ENCODE measurements around the gene NEUROD6.

Gene NEUROD6

DNA sequence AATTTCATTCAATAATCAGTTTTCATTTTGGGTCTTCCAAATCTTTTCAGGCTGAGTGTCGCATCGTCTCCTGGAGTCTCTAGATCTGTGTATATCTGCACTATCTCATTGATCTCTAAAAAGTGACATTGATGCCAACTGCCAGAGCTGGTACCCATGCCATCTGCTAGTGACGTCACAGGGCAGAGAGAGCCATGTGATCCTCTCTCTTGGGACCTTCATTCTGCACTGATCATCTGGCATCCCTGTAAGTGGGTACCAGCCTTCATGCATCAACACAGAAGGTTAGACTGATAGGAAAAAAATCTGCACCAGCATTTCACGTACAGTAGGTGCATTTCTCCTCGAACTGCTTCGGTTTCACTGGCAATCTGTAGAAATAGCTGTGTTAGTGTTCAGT, at the start of gene NEUROD6:
Gene NEUROD6, minus strand, starts transcription at position 124 of the 400 bp plus-strand sequence. CDS start 1,458 bp downstream, outside the sequence.
- DNase-seq, result peak in 1 of 14 donors; percentile 52

DNA sequence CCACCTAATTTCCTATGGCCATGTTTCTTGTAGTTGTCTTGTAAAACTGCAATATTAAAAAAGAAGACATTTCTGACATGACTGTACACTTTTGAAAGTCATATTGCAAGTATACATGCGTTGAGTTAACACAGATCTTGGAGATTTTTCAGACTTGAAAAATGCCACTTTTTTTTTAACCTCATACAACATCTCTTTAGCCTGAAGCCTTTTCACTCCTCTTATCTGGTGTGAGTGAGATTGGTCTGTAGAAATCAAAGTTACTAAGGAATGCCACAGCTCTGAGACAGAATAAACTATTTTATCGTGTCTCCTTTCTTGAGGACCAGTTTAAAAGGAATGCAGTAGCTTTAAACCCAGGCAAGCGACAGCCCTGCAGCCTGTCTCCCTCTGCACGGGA, 43.9 kb upstream of the NEUROD6 start:
- no peak for DNase-seq

DNA sequence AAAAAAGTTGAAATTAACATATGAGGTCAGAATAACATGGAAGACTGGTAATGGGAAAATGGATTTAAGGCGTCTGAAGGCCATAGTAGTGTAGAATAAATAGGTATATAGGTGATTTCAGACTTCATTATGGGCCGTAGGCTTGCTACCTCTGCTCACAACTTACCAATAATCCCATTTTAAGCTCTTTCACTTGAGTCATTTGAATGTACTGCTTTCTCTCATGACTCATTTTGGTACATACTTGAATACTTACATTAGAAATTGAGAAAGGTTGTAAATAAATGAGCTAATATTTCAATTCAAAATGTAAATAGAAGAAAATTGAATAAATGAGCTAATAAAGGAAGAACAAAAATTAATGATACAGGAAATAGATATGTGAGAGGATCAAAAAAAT, 42.2 kb upstream of the NEUROD6 start:
- no peak for DNase-seq

DNA sequence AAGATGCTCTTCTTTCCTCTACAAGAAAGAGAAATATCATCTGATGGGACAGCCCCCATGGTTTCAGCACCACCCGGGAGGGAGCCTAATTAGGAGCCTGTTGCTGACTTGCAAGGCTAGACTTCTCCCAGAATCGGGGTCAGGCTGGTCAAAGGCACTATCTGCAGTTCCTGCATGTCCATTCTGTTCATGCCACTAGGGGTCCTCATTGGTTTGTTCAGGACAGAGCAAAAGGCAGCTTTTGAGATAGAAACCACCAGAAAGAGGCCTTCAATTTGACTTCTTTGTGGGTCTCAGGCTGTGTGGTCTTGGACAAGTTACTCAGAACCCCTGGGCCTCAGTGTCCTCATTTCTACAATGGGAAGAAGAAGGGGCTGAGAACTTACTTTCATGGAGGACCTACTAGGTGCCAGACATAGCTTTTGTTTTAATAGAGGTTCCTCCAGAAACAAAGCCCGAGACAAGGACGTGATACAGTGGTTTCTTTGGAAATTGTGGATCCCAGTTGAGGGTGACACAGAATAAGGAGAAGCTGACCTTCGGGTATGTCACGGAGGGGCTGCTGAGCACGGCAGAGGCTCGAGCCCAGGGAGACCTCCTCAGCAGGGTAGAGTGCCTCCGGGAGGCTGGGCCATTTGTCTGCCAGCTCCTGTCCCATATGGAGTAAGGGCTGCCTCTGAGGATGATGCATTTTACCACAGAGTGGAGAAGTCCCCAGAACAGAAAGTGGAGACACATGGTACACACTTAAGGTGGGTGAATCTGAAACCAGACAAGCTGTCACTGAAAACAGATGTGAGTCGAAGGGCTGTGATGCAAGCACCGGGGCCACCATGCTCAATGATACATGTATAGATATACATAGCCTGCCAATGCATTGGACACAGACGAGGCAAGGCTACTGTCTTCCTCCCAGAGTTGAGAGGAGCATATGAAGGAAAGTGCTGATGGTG, 33.1 kb upstream of the NEUROD6 start:
- DNase-seq, result peak in 4 of 14 donors; percentile 3 to 20 (median 8)

DNA sequence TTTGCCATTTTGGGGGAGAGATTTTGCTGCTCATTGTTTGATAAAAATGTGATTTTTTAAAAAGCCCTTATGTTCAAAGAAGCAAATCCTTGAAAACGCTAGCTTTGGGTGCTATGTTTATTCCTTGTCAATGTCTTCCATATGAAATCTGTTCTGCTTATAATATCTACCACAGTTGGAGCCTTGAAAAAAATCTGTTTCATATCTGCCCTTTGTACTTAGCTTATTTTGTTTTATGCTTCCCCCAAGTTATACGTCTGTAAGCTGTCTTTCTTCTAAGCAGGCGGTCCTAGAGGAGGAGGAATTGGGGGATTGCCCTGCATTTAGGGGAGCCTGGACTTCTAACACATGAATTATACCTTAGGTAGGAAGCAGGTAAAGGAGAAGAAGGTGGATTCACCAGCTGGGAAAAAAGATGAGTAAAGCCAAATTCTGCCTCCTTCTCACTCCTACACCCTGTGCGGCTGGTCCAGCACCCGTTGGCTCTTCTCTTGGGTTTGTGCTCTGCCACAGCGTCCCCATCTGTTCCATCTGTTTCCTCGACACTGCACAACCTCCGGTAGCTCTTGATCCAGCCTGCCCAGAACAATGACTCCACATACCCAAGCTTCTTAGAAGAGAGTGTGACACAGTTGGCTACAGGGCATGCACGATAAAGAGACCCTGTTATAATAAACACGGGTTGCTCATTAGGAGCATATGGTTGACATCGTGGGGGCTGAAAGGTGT, 31.9 kb upstream of the NEUROD6 start:
- DNase-seq, result peak in 1 of 14 donors; percentile 5

DNA sequence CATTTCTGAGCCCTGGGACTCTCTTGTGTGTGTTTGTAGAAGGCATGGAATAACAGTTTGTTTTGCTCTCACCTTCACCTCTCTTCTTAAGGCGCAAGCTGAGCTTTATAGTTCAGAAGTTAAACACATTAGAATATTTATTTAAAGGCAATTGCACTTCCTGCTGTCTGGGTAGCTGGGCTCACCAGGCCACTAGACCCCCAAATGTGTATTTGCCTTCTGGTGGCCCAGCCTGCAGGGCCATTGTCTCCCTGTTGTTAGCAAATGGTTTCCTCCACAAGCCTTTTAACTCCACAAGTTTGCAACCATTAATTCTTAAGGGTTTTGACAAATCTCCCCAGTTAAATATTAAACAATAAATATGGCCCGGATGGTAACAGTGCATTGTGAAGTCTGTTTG, 31.1 kb upstream of the NEUROD6 start:
- no peak for DNase-seq

DNA sequence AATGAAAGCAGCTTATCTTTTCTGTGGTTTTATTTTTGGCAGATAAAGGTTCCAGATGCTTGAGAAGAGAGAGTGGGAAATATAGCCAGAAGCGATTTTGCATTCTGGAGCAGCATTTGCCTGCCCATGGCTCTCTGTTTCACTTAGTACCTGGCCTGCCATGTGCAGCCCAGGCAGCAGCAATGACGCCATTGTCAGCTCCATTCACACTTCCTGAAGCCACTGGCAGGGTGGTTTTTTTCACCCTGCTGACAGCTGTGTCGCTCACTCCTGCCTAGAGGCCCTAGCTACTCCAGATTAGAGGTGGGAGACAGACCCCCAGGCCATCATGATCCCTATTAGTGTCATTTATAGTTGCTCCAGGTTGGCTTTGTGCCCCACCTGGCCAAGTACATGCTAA, 30.1 kb upstream of the NEUROD6 start:
- DNase-seq, result no peak

DNA sequence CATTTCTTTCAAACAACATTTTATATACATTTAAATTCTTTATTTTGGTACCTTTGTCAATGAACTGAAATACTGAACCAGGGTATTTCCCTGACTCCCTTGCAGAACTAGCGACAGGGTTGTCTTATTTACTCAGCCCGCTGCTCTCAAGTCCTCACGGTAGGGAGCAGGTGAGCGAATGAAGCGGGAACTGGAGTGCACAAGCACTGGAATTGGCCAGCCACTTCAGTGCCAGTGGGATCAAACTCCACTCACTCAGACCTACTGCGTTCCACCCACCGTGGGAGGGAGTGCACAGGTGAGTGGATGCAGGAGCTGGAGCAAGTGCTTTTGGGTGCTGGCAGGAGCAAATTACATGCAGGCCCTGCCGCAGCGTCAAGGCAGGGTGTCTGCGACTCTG, 28.1 kb upstream of the NEUROD6 start:
- DNase-seq, result no peak

DNA sequence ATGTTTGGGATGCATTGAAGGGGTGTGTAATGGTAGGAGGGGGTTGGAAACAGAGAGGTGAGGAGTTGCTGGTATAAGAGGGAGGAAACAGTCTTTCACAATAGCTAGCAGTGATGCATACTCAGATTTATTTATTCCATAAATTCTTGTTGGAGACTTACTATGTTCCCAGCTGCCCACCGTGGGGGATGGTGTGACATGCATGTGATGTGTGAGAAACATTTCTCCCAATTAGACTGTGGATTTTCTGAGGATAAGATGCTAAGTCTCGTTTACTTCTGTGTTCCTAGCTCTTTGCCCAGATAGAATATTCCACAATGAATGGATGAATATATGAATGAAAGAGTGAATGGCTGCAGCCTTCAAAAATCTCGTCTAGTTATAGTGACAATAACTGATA, 23.0 kb upstream of the NEUROD6 start:
- no peak for DNase-seq

DNA sequence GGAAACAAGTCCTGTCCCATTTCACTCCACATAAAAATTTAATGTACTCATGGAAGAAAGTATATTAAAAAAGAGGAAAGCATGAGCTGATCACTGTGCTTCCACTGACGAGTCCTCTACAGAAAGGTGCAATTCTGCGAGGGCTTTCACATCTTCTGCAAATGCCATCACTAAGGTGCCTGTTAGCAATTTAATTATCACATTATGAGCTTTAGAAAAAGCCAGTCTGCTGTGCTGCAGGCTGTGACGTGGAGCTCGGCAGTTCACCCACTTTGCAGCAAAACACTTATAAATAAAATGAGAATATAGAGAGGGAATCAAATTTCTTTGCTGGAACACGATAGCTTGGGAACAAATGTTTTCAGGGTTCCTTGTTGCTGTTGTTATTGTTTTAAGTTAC, 22.5 kb upstream of the NEUROD6 start:
- no peak for DNase-seq

DNA sequence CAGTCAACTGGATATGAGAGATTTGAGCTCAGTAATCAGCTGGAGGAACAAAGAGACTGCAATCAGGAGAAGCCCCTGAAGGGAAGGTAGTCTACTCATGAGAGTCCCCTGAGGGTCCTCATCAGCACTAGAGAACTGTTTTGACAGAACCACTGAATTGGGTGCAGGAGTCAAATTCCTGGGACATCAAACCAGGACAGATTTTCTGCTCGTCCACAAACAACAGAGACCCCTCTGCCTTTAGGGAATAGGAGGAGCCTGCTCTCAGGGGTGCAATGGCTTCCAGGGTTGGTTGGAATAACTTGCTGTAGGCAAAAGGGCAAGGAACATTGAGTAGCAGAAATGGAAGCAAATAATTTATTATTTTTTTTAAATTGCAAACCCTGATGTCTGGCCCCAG, 21.9 kb upstream of the NEUROD6 start:
- DNase-seq, result no peak

DNA sequence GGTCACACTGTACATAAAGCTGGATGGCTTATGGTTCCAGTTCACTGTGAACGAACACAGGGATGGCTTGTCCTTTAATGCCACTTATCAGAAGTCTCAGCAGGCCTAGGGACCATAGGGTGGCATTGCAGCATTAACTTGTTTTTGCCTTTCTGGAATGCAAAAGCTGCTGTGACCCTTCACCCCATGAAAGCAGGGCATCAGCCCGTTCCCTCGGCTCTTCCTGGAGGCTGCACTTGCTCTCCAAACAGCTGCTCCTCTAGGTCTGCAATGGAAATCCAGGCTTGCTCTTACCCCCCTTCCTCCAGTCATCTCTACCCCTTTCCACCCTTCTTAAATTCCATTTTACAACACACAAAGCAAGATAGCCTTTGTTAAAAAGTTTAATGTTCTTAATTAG, 17.9 kb upstream of the NEUROD6 start:
- no peak for DNase-seq

DNA sequence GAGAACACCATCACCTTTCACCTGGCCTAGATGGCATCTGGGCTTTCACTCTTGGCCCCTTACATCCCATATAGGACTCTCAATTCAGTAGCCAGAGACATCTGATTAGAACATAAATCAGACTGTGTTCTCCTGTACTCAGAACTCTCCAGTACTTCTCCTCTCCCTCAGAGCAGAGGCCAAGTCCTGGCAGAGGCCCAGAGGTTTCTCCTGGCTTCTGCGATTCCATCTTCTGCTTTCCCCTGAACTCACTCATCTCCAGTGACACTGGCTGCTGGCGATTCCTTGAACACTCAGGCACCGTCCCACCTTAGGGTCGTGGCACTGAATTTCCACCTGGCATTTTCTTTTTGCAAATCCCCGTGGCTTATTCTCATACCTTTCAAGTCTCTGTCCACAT, 4.9 kb upstream of the NEUROD6 start:
- no peak for DNase-seq

DNA sequence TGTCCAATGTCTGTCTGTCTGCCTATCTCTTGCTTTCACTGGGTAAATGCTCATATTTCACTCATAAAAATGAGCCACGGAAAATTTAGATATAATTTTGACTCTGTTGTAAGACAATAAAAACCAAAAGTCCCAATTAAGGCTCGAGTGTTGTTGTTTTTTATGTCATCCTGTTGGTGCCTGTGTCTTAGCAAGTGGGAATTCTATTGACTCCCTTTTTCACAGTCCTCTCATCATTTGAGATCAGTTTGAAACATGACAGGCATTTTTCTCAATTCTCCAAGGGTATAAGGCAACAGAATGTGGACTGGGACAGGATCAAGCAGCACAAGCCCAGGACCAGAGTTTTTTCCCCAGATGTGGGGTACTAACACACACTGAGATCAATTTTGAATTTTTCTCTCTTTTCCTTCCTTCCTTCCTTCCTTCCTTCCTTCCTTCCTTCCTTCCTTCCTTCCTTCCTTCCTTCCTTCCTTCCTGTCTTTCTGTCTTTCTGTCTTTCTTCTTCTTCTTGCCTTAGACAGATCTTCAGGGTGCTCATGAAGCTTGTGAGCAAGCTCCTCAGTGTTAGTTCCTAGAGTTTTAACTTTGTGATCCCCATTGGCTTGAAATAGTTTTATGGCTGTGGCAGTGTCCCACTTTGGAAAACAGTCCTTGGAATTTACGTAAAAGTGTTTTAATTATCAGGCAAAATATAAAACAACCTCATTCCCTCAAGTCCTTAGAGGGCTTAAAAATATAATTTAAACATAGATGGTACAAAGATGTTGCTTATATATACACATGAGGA, 3.2 kb upstream of the NEUROD6 start:
- no peak for DNase-seq

DNA sequence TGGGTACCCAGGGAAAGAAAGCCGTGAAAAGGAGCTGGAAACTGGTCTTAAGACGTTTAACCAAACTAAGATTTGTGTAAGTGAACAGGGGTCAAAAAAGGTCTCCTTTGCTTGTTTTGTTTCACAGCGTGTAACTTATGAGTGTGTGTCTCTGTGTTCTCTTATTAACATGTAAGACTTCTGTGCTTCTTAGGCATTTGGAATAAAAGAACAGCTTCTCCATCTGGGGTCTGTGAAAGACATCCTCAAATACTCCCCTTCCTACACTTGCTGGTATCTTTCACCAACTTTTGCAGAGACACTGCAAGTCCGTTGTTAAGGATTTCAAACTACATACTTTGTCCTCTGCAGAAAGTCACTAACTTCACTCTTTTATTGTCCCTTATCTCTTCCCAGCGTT, 615 bp upstream of the NEUROD6 start:
- peak in 1 of 14 donors; percentile 26 for DNase-seq

DNA sequence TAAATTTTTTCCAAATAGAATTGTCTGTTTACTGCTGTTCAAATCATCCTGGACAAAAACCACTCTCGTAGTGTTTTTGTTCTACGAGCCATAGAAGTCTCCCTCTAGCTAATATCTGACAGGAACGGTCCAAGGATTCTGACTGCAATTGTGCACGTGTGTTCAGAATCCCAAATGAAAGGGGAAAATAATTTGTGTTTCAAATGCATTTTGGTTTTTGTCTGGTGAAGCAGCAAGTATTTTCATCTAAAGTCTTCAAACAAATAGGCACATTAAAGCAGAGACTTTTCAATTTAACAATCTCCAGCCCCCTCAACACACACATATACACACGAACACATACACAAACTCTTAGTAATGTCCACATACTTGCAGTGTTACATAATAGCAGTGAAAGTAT, 475 bp downstream of the NEUROD6 start:
- peak in 1 of 14 donors; percentile 29 for DNase-seq

DNA sequence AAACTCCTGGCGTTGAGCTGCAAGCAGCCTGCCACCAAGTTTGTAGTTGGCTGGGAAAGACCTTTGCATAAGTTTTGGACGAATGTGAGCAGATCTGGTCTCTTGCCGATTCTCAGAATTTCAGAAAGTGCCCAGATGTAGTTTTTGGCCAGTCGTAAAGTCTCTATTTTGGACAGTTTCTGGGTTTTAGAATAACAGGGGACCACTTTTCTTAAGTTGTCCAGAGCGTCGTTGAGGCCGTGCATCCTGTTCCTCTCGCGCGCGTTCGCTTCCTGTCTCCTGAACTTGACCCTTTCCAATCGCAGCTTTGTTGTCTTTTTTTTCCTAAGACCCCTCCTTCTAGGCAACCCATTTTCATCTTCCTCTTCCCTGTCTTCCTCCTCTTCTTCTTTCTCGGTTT, 1.8 kb downstream of the NEUROD6 start:
- DNase-seq, result no peak

DNA sequence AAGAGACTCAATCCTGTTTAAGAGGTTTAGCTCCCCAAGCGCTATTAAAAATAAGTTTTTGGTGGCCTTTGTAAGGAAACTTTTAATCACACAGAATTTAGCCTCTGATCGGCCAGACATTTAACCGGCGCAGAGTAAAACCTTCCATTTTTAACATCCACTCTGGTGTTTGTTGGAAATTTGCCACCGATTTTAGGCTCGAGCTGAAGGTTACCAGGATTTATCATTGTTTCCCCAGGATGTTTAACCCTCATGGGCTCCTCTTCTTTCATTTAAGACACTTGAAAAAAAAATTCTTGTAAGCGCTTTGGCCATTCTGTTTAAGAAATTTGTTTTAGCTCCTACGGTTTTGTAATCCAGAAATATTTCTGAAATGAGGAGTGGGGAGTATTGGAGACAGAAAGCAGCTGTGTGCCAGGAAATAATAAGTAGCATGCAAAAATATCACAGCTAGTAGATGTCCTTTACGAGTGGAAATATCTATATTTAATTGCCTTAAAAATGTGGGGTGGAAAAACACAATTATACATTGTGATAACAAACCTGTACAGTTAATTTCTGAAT, 3.4 kb downstream of the NEUROD6 start:
- DNase-seq, result peak in 1 of 14 donors; percentile 20

DNA sequence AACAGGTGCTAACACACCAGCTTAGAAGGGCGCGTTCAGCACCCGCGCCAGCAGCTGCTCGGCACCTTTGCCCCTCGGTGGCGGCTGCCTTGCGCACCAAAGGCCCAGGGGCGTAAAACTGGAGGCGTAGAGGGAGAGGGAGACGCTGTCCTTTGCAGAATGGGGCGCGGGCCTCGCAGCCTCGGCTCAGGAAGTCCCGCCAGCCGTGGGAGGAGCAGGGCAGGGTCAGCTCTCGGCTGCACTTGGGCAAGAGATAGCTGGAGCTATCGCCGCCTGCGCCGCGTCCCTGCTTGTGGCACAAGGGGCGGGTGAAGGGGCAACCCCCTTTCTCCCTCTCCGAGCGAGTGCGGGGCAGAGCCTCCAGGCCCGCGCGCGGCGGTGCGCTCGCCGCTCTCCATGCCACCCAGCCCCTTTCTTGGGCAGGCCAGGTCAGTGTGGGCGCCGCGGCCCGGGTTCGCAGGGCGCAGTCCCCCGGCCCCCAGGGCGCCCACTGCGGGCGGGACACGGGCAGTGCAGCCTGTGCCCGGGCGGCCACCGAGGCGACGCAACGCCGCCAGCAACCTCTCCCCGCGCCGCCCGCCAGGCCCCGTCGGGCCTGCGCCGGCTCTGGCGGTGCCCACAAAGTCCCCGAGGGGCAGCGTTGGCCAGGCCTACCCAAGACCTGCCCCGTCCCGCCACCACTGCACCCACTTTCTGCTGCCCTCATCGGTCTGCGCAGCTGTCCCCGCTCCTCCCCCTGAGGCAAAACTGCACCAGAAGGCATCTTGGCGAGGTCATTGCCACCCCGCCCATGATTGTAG, 4.1 kb downstream of the NEUROD6 start:
- peak in 1 of 14 donors; percentile 22 for DNase-seq

DNA sequence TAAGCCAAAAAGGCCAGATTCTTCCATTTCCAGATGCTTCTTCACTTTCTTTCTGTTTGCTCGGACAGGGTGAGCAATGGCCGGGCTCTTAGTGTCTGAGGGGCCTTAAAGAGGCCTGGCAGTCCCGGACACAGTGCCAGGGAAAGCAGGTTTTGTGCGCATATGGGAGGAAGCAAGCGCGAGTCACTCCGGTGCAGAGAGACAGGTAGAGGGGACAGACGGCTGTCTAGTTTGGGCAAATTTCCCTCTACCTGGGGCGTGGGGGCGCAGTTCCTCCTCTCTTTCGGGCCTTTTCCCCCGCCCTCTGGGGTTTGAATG, 4.7 kb downstream of the NEUROD6 start:
- DNase-seq, result peak in 1 of 14 donors; percentile 50

DNA sequence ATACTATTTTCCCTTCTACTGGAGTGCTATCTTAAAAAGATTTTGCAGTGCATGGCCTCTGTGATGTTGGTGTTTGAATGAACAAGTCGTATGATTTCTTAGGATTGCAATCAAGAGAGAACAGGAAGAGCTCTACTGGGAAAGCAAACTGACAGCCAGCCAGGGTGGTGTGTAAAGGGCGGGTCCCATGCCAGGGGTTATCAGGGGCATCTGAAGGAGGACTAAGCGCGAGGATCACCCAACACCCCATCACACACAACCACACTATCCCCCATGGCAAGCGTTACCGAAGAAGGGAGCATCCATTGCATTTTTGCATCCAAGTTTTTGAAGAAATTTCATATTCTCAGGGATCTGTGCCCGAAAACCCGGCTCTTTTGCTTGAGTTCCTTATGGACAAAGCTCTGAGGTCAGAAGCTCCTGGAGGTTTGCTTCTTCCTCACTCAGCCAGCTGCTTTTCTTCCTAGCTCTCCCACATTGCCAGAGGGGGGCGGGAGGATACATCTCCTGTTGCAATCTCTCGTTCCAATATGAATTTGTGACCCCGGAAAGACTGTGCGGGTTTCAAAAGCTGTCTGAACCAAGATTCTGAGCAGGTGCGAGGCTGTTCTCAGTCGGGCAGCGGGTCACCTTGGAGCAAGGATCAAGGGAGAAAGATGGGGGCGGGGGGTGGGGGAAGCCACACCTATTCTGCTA, 5.2 kb downstream of the NEUROD6 start:
- no peak for DNase-seq
